Measurements from ENCODE around the gene HIVEP3. TPM values are rescaled to one million over a fixed set of nuclear protein-coding genes. Genes with fewer than 3 reads are reported as not detected.
A peak's percentile ranks its signal among the peaks of the same experiment; 100 is the strongest.

Gene HIVEP3
- total RNA-seq, 1 donor from 2014 or later, result 0.77 TPM

GRCh38 chr1:41668054-41668660, 250.6 kb downstream of the HIVEP3 start:
- DNase-seq (ENCODE audit: low read depth in 2 of 2), result no peak

DNA sequence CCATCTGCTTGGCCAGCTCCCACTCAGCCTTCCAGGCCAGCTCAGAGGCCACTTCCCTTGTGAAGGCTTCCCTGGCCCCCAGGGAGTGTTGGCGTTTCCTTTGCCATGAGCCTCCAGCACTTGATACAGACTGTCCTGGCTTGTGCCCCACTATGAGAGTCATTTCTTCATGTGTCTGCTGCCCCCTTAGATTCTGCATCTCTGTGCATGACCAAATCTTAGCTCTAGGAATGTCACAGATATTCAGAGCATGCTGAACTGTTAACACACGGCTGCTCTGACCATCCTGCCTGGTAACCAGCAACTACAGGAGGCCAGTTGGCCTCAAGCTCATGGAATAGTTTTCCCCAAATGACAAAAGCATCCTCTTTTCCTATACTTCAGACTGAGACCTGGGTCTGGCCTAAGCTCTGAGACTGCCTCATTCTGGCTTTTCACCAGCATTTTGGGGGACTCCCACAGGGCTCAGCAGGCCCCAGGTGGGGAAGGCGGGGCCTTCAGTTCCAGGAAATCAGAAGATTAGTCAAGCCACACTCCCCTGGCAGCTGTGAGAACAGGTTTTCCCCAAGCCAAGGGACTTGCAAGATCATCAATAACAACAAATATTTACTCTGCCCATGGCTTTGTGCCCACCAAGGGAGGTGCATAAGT, 251.6 kb downstream of the HIVEP3 start:
- DNase-seq (ENCODE audit: low read depth in 2 of 2), result no peak

DNA sequence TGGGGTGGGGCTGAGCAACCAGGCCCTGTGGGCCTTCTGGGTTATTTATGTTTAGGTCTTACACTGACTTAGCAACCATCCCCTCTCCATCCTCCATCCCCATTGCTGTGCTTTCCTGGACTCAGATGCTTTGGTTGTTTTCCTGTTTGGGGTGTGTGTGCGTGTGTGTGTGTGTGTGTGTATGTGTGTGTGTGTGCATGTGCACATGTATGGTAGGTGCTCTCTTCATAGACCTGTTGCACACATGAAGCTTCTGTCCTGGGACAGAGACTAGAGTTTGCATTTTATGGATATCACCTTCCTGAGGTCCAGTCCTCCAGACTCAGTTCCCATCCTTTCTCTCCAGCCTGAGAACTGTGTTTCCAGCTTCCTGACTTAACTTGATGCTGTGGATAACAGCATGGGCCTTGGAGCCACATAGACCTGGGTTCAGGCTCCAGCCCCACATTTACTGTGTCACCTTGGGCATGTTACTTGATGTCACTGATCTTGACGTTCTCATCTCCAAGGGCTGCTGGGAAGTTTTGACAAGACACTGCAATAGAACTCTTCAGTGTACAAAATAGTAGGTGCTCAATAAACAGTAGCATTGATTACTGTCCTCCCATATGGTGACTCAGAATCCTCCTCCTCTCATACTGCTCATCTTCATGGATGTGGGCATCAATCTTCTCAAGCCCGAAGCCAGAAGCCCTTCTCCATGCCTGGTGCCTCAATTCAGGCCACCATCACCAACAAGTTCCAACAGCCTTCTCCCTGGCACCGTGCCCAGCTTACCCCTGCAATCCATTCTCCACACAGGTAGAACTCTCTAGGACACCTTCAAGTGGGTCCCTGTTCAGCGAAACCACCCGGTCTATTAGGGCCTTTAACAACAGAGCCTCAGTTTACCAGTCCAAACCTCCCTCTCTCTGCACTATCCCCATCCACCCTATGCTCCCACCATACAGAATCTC, 252.5 kb downstream of the HIVEP3 start:
- DNase-seq (ENCODE audit: low read depth in 2 of 2), result no peak

DNA sequence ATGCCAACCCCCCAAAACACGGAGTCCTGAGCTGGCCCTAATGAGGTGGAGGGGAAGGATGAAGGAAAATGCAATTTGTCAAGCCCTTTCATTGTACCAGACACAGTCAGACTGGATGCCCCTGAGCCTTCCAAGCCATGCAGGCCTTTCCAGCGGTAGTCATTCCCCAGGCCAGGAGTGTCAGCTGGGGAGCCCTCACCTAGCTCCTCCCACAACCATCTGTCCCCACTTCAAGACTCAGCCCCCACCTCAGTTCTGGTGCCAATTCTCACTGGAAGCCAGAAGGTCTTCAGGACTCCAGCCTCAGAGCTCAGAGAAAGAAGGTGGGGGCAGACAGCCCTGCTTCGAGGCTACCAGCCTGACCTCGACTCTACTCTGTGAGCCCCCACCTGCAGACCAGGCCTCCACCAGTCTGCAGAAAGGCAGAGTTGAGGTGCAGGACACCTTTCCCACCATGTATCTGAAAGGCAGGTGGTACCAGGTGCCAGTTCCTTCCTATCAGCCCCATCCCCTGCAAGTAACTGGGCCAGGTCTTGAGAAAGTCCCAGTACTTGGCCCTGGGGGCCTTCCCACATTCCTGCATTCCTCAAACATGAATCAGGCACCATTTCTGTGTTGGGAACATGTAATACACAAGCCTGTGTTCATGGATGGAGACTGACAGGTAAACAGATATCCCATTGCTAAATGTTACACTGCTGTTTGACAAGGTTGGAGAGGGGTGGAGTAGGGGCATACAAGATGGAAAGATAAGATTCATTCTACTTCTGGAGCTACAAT, 253.7 kb downstream of the HIVEP3 start:
- DNase-seq (ENCODE audit: low read depth in 2 of 2), result peak in 1 of 2 donors; percentile 26

DNA sequence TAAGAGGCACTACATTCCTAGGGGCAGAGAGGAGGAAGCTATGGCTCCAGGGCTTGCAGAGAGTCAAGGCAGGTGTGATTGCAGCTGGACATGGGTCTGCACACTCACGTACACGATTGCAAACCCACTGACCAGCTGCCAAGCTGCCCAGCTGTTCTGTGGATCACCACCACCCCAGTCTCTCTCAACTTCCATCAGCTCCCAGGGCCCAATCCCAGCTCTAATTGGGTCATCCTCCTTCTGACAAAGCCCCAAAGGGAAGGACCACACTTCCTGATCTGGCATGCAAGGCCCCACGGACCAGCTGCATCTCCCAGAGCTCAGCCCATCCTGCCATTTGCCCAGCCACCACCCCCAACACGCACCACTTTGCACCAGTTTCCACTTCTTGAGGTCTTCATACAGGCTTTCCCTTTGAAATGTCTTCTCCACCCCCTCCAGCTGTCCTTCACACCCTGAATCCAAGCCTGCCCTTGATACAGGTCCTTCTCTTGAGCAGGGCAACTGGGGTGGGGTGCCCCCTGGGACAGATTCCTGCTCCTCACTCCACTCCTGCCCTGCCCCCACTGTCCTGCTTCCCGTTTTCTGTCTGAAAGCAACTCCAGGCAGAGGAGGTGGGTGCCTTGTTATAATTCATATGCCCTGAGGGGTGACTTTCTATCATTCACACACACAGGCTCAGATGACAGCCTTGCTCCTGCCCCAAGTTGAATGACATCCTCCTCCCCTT, 254.9 kb downstream of the HIVEP3 start:
- DNase-seq (ENCODE audit: low read depth in 2 of 2), result no peak

- DNase-seq (ENCODE audit: low read depth in 2 of 2), result peak in 1 of 2 donors; percentile 20
Observed at GRCh38 chr1:41662765-41663437, 255.8 kb downstream of the HIVEP3 start.

GRCh38 chr1:41662061-41662764, 256.5 kb downstream of the HIVEP3 start:
- peak; percentile 72 to 81 for DNase-seq (ENCODE audit: low read depth in 2 of 2)

DNA sequence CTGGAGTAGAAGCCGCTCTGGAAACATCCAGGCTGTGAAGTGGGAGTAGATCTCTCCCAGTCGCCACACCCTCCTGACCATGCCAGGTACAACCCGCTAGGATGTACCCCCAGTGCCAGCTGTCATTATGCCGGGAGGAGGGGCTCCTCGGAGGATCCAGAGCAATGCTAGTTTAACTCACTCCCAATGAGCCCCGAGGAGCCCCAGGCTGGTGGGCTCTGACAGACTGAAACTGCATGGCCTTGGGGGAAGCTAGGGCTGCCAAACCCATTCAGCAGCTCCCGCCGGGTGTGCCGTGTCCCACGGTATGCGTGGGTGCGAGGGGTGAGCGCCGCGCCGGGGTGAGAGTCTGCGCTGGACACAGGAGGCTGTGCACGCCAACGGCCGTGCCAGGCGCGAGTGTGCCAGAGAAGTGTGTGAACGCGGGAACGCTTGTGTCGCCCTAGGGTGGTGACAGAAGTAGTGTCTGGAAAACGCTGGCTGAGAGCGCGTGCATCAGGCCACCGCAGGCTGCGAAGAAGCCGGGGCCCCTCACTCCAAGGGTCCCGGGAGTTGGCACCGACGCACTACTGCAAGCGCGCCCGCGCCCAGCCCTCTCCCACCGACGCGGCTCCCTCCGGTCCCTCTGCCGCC, 257.2 kb downstream of the HIVEP3 start:
- no peak for DNase-seq (ENCODE audit: low read depth in 2 of 2)

DNA sequence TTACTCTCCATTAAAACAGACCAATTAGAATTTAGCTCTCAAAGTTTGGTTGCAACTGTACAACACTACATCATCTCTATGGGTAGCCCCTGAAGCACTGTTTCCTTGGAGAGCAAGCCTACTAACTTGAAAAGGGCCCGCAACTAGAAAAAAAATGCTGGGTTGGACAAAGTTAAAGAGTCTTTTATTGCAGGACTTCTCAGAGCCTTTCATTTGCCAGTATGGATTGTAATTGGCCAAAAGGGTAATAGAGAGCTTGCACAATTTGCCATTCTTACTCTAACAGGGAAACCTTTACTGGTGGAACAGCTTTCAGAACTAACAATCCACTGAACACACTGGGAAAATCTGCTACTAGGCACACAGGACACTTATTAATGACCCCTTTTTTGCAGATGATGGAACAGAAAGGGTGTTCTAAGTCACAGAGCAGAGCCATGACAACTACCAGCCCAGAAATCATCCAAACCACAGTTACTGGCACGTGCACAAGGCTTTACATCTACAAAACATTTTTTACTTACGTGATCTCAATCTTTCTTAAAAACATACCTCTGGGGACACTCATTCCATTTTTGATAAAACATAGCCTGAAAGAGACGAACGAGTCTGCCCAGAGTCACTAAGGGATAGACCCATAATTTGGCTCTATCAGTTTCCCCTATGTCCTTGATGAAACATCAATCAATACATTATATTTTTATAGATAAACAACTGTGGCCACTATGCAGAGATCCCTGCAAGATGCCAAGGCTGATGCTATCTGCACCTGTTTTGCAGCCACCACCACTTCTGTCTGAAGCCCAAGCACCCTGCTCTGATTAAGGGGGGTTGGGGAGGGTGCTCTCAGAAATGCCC, 257.9 kb downstream of the HIVEP3 start:
- DNase-seq (ENCODE audit: low read depth in 2 of 2), result no peak

DNA sequence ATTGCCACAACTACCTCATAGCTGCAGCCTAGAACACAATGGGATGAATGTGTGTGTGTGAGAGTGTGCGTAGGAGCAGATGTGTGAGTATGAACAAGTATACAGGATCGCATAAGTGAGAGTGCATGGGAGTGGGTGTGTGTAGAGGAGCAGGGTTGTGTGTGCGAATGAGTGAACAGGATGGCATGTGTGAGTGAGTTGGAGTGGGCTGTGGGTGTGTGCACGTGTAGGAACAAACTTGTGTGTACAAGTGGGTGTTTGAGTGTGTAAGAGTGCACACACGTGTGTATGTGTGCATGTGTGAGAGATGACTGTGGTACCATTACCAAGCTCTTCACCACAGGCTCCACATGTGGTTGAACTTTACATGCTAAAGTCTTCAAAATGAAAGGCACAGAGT, 258.8 kb downstream of the HIVEP3 start:
- DNase-seq (ENCODE audit: low read depth in 2 of 2), result no peak

DNA sequence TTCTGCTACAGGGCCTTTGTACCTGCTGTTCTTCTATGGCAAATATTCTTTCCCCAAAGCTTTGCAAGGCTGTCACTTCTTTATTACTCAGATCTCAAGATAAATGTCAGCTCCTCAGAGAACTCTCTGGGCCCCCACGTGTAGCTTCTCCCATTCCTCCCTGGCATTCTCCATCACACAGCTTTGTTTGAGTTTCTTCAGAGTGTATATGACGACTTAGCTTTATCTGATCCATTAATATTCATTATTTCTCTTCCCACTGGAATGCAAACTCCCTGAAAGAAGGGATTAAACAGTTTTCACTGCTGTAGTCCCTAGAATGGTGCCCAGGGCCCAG, 259.6 kb downstream of the HIVEP3 start:
- DNase-seq (ENCODE audit: low read depth in 2 of 2), result no peak

DNA sequence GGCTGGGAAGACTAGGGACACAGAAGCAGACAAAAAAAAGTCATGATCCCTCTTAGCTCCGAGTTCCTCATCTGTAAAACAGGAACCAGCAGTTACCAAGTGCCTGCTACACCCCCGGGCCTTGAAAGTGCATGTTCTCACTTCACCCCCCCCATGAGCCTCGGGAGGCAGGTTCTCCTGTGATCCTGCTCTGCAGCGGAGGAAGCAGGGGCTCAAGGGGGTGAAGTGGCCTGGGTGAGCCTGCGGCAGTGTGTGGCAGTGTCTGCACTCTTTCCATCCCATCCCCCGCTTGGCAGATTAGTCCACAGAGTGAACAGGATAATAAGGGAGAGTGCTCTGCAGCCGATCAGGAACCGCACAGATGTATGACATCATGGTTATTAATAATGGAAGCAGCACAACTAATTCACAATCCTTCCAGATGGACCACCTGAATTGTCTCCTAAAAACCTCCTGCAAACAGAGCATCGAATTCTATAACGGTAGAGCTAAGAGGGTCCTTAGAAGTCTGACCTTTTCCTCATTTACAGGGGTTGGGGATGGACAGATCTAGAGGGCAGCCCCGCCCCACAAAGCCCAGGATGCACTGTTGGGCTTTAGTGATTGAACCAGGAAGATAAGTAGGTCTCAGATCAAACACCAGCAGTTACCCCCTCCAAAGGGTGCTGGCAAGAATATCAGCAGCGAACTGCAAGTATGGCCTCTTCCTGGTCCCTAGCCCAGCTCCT, 260.1 kb downstream of the HIVEP3 start:
- no peak for DNase-seq (ENCODE audit: low read depth in 2 of 2)

GRCh38 chr1:41657679-41658295, 260.9 kb downstream of the HIVEP3 start:
- no peak for DNase-seq (ENCODE audit: low read depth in 2 of 2)

DNA sequence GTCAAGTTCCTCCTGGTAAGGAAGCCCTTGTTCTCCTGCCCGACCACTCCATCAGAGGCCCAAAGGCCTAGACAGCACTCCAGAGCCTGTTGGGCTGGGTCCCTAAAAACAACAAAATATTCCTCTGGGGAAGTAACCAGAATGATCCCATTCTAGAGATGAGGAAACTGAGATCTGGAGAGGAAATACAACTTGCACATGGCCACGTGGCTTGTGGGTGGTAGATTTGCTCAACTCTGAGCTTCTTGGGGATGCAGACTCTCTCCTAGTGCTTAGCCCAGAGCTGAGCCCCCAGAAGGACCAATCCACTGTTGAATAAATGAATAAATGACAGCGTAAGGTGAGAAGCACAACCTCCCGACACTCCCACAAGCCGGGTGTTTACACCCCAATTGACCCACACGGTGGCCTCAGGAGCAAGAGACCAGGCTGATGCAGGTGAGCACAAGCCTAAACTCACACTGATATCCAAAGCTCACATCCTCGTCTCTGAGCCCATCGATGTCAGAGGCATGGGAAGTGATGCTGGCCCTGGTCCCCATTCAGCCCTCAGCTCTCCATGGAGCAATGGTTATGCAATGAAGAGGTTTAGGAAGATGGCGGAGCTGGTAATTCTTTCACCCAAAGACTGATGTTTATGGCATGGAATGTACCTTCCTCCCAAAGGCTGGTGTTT, 261.8 kb downstream of the HIVEP3 start:
- no peak for DNase-seq (ENCODE audit: low read depth in 2 of 2)

DNA sequence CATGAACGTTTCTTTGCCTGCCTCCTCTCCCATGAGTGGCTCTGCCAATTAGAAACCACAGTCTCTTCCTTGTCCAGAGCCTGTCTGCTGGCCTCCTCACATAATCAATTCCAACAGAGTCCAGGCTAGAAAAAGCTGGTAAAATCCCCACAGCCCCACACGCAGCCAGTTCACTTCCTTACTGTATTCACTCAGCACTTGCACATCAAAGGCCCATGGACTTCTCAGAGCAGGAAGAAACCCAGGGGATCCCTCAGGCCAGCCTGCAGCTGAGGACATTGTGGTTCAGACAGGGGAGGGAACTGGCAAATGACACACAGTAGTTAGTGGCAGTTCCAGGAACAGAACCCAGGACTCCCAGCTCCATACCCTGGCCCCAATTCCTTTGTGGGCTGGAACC, 262.7 kb downstream of the HIVEP3 start:
- no peak for DNase-seq (ENCODE audit: low read depth in 2 of 2)

DNA sequence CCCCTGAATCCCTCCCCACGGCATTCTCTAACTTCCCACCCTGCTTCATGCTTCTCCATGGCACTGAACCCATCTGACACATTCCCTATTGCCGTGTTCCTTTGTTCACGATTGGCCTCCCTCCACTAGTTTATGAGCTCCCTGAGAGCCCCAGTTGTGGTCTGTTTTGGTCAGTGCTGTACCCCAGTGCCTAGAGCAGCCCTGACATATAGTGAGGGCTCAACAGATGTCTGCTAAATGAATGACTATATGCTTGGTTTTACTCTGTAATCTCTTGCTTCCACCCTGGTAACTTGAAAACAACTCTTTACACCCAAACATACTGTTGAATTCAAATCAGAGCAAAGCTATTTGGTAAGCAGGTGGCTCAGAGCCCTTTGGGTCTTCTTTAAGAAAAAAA, 263.1 kb downstream of the HIVEP3 start:
- DNase-seq (ENCODE audit: low read depth in 2 of 2), result no peak

DNA sequence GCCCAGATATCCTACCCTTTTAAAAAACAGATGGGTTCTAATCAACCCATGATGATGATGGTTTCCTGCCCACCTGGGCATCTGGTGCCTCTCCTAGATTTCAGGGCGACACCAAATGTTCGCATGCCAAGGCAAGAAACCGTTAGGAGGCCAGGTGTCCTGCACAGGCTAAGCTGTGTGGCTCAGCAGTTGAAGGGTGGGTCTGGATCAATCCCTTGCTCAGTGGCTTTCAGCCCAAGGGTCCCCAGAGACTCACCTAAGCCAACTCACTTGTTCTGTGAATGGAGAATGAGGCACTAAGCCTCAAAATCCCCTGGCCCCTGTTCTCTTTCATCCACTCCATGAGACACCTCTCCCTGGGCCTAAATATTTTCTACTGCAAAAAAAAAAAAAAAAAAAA, 265.1 kb downstream of the HIVEP3 start:
- DNase-seq (ENCODE audit: low read depth in 2 of 2), result no peak
